Activated T-cell treated with anti-CD3 and anti-CD28 coated beads for 1 hour (primary cell): ENCODE results near the gene MAD2L2.

ENCODE experiments used
- DNase-seq: peaks from one replicate; pipeline ENCODE4 v3.0.0-alpha.2; 2020; ENCODE audit warnings: low read depth

The MAD2L2 gene

DNA sequence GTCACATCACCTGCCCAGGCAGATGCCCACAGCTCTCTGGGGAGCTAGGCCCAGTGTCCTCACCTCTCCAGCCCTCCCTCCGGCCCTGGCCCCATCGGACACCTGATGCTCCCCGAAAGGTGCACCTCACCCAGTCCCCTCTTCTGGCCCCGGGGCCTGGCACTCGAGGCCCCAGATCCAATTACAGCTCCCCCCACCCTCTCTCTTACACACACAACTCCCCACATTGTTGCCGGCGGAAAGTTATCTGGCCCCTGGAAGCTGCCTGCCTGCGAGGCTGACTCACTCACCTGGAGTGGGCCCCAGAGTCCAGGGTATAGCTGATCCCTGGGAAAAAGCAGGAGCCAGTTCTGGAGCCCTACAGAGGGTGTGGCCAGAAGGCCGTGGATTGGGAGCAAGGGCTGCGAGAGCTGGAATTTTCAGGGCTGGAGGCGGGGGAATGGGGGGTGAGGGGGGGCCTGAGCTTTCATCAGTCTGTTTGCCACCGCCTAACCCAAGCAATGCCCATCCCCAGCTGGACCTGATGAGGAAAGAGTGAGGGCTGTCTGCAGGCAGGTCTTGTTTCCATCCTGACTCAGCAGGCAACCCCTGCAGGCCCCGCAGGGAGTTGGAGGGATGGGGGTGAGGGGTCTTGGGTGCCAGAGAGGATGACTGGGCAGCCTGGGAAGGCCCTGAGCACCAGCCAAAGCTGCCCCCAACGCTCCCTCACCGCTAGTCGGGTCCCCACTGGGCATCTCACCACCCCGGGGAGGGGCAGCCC lies 27.7 kb downstream of the MAD2L2 start:
- DNase-seq: no peak

DNA sequence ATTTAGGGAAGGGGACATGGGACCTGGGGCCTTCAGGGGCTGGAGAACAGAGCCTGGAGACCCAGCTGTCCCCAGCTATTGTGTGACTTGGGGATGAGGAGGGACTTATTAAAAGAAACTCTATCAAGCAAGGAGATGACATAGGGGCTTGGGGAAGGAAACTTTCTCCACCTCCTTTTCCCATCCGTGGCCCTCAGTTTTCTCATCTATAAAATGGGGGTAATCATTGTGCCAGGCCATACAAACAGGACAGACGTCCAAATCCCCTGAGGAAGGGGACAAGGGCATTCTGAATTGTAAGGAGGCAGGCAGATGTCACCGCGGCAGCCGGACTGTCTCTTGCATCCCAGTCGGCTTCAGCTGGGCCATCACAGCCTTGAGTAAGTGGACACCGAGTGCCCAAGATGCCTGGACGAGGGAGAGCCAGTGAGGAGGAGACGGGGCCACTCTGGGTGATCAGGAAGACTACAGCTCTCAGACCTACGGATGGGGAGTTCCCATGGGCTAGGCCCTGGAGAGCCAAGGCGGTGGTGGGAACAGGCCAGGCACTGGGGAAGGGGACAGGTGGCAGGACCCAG lies 28.7 kb downstream of the MAD2L2 start:
- no peak for DNase-seq

DNA sequence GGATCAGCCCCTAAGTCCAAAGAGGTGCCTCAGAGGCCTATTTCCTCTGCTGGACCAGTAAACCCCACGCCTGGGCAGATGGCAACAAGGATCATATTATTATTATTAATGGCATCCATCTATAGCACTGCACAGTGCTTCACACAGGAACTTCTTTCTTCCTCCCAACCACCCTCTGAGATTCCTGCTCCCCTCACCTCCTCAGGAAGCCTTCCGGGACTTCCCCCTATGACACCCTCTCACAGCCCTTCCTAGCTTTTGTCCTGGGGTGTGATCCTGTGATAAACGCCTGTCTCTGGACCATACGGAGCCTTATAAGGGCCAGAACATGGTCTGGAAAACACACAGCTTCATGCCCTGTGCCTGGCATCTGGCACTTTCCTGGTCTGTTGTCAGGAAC lies 29.9 kb downstream of the MAD2L2 start:
- no peak for DNase-seq

DNA sequence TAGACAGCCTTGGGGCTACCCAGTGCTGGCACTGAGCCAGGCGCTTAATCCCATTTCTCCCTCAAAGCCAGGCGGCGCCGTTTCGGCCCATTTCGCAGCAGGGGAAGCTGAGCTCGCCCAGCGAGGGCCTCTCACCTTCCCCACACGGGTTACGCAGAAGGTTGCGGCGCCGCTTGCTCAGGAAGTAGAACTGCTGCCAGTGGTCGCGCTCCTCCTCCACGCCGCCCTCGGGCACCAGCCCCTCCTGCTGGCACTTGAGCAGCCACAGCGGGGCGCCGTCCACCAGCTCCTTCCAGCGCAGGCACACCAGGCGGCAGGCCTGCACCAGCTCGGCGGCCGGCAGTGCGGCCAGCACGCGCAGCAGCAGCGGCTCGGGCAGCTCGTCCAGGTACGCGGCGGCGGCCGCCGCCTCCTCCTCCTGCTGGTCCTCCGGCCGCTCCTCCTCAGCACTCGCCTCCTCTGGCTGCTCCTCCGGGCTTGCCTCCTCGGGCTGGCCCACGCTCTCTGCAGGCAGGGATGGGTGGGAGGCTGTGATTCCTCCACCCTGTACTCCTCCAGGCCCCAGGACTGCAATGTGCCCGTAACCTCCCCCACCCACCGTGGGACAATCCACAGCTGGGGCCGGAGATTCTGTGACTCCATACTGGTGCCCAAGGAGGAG lies 30.5 kb downstream of the MAD2L2 start:
- DNase-seq: peak; percentile 57

DNA sequence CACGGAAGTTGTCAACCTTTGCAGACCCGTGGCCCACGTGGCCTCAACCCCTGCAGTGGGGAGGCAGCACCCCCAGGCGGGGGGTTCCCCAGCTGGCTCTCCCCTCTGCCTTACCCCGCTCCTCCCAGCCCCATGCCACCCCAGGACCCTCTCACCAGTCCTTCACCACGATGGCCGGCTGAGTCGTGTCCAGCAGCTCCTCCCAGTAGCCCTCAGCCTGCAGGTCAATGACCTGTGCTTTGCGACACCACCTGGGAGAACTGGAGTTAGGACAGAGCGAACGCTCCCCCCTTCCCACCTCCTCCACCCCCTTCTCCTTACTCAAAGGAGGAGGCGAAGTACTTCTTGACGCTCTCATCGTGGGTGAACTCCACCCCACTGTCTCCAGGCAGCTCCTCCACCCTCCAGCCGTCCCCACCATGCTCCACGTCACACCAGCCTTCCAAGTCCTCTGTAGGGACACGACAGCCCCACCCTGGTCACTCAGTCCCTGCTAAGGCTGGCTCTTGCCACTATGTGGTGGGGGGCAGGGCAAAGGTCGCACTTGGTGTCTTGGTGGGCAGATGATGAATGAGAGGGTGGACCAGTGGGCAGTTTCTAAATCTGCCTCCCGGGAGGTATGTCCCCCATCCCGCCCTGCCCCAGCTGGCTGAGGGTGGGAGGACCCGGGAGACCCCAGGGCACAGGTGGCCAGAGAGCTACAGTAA lies 31.2 kb downstream of the MAD2L2 start:
- DNase-seq: no peak

DNA sequence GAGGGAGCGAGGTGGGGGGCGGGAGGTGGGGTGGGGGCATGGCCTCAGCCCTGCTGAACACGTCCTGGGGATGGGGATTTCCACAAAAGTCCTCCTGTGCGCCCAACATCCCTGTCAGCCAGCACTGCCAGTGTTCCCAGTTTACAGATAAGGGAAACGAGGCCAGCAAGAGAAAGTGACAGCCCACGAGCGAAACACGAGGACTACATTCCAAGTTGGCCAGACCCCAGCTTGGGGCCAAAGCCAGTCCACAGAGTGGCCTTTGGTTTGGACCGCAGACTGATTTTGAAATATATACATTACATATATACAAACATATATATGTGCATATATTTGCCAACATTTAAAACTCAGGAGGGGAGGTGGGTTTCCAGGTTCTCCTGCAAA lies 31.7 kb downstream of the MAD2L2 start:
- DNase-seq: no peak

DNA sequence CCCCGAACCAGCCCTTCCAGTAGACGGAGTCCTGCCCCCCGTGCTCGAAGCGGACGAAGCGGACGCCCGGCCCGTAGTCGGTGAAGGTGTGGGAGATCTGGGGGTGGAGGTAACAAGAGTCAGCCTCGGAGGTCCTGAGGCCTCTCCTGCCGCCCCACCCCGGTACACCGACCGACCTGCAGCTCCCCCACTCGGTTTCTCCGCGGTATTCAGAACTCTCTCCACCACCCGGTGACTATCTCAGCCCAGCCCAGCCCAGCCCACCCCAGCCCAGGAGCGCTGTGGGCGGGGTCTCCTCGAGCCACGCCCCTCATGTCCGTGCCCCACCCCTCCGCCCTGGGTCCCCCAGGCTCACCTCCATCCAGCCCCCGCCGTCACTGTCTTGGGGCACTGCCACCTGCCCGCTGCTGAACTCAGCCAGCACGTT lies 32.2 kb downstream of the MAD2L2 start:
- no peak for DNase-seq

DNA sequence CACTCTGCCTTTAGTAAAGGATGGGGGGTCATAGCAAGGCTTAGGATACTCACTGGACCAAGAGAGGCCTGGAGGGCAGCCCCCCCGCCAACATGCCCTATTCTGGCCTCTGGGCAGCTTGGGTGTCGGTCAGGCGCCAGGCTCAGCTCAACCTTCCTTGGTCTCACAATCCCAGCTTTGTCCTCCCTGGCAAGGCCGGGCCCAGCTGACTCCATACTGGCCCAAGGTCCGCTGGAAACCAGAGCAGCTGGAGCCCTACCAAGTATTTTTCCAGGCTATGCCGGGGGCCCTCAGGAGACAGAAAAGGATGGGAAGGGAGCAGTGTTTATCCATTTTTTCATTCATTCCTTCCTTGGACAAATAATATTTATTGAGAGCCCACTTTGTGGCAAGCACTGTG lies 32.9 kb downstream of the MAD2L2 start:
- no peak for DNase-seq

DNA sequence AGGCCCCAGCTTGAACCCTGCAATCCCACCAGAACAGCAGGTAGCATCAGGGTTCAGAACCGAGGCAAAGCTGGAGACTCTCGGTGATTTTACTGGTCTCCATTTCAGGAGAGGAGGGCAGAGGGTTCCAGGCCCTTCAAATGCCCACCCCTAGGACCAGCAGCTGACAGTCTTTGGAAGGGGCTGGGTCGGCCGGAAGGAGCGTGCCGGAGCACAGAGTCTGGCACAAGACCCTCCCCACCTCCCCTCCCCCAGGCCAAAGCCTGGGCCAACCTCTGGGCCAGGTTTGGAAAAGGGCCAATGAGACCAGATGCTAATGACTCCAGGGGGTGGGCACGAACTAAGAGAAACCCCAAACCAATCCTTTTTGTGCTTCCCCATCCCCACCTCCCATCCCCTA lies 33.6 kb downstream of the MAD2L2 start:
- no peak for DNase-seq

DNA sequence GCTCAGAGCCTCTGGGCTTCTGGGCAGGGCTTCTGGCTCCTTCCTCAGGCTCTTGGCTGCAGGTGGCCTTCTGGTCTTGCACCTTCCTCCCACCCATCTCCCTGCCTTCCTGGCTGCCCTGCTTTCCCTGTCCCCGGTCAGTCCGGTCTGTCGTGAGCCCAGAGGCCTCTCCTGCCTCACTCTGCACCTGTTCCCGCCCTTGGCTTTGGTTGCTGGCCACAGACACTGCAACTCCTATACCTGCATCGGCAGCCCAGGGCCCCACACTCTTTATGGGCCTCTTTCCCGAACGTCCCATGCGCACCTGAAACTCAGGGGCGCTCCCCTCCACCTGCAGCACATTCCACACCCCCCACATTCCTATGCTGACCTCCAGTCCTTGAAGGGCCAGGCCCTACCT lies 34.6 kb downstream of the MAD2L2 start:
- DNase-seq: no peak

DNA sequence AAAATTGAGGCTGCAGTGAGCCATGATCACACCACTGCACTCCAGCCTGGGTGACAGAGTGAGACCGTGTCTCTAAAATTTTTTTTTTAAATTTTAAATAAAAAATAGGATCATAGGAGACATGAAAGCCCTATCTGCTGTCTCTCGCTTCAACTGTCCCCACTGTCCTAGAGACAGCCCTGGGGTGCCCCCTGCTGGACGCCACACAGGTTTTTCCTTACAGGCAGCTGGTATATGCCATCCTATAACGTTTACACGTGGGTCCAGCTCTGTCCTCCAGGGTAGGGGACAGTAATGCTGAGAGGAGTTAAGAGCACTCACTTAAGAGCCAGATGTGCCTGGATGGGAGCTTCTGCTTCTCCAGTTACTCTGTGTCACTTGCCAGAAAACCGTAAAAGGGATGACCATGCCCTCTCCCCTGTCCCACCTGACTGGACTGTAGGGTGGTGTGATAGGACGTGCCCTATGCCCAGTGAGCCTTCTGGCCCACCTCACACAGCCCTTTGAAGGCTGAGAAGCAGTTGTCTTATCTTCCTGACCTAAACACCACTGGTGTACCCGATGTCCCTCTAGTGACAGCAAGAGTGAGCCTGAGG lies 35.2 kb downstream of the MAD2L2 start:
- peak; percentile 78 for DNase-seq

DNA sequence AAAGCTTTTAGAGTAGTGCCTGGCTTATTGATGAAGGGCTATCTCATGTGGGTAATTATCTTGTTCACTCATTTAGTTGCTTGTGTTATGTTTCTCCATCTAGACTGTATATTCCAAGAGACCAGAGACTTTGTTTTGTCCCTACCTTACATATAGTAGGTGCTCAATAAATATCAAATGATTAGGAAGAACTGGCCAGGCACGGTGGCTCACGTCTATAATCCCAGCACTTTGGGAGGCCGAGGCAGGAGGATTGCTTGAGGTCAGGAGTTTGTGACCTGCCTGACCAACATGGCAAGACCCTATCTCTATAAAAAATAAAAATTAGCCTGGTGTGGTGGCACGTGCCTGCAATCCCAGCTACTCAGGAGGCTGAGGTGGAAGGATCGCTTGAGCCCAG lies 35.7 kb downstream of the MAD2L2 start:
- no peak for DNase-seq

DNA sequence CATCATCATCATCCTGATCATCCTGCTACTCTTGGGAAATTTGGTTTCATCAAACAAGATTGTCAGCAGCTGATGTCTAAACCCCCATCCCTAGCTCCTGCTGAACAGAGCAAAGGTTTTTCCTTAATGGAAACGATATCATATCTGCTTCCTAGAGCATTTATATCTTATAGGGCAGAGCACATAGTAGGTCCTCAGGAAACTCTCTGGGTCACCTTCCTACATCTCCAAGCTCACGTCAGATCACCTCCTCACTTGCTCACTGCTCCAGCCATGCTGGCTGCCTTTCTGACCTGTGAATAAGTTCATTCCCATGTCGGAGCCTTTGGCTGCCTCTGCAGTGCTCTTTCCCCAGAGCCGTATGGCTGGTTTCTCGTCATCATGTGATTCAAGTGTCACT lies 37.2 kb downstream of the MAD2L2 start:
- no peak for DNase-seq

DNA sequence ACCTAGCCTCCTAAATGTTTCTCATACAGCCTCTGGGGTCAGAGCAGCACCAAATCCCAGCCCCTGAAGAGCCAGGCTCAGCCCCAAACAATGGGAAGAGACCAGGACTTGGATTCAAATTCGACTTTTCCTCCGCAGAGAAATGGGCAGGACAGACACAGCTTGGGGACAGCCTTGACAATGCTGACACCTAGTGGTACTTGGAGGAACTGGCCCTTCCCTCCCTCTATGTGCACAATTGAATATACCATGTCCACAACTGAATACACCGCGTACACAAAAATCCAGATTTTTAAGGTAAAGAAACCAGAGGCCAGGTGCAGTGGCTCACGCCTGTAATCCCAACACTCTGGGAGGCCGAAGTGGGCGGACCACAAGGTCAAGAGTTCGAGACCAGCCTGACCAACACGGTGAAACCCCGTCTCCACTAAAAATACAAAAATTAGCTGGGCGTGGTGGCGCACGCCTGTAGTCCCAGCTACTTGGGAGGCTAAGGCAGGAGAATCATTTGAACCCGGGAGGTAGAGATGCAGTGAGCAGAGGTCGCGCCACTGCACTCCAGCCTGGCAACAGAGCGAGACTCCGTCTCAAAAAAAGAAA lies 38.4 kb downstream of the MAD2L2 start:
- peak; percentile 52 for DNase-seq

DNA sequence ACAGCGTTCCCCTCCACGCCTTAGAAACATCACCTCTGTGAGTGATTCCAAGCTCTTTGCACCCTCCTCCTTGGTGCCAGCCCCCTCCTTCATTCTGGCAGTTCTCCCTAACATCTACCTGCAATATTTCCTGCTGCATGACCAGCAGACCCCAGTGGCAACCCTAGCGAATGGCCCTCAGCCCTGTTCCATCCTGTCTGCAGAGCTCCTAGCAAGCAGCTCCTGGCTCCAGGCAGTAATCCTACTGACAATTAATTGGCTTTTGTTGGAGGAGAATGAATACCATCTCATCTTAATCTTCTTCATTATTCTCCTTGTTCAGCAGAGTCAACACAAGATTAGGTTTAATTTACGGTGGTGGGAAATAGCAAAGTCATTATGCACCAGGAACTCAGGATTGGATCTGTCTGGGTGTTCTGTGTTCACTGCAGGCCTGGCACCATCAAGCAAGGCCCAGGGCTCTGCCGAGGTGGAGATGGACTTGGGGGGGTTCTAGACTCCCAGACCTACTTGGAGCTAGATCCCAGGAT lies 39.1 kb downstream of the MAD2L2 start:
- DNase-seq: no peak

DNA sequence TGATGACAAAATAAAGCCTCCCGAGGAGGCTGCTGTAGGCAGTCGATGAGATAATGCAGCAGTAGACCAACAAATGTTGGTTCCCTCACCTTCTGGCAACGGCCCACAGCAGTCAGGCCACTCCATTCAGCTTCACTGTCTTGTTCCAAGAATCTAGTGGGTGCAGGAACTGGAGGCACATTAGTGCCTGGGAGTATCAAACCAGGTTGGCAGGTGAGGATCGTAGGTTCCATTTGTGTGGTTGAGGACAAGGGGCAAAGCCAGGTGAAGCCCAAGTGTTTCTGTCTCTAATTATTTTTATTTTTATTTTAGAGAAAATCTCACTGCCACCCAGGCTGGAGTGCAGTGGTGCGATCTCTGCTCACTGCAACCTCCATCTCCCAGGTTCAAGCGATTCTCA lies 40.0 kb downstream of the MAD2L2 start:
- no peak for DNase-seq

DNA sequence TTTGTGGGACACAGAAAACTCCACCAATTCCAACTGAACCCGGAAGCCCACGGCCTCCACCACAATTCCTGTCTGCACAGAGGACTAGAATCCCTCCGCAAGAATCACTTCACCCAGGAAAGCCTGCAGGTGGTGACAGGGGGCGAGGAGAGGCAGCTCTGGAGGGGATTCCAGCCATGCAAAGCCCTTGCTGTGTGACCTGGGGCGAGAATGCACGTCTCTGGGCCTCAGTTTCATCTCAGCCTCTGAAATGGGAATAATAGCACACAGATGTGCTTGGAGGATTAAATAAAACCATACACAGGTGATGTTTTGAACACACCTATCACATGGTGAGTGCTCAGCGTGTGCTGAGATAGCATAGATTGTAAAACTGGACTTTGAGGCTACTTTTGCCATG lies 40.8 kb downstream of the MAD2L2 start:
- no peak for DNase-seq

DNA sequence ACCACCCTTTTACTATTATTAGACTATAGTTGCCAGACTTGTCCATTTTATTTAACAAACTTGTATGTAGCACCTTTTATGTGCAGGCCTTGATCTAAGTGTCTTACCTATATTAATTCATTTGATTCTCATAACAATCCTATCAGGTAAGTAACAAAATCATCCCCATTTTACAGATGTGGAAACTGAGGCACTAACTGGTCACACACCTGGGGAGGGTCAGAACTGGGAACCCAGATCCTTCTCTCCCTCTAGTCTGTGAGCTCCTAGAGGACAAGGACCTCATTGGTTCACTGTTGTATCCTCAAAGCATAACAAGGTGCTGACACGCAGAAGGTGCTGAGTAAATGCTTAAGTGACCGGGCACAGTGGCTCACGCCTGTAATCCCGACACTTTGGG lies 41.6 kb downstream of the MAD2L2 start:
- no peak for DNase-seq

DNA sequence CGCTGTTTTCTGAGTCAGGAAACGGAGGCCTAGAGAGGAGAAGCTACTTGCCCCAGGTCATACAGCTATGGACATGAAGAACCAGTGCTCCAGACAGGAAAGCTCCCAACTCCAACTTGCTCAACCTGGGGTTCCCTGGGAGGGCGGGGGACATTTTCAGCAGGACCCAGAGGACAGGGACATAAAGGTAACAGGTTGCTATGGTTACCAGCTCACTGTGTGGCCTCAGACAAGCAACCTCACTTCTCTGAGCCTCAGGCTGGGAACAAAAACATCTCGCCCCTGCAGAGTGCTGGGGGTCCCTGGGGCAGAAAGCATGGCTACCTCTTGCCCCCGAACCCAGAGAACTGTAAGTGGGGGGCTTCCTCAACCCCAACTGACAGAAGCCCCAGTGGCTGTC lies 42.8 kb downstream of the MAD2L2 start:
- DNase-seq: no peak

DNA sequence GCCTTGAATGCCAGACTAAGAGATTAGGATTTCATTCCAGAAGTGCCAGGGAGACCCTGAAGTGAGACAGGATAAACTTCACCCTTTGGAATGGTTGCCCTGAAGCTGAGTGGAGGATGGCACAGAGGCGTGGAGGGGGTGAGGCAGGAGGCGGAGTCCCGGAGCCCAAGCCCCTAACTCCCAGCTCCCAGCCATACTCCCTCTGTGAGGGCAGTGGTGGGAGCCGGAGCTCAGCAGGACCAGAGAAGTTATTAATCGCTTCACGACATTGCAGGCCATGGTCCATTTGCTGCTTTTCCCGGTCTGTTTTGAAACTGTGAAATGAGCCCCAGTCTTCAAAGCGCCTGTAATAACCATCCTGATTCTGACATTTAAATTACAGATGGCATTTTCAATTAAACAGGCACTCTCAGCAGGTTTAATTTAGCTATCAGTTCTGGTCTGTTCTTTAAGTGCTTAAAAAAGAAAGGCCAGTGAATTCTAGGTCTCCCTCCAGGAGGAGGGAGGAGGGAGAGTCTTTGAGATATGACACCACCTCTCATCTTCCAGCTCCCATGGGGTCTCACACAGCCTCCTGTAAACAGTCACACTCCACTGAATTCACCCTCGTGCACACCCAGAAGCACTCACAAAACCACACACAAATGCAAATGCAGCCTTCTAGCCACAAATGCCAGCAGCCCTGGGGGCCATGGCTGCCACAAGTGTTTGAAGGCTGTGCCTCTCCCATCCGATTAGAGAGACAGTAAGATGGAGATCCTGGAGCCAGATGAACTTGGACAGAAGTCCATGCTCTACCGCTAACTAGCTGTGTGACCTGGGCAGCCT lies 46.4 kb downstream of the MAD2L2 start:
- no peak for DNase-seq
